Measurements from ENCODE around the gene C6orf136. TPM values are rescaled to one million over a fixed set of nuclear protein-coding genes. Genes with fewer than 3 reads are reported as not detected.
A peak's percentile ranks its signal among the peaks of the same experiment; 100 is the strongest.
"Not testable (repeated sequence)": the region's sequence is repeated elsewhere in the genome, so short reads cannot be mapped to it uniquely, and the experiment has no call there.

Gene C6orf136
- total RNA-seq: 10 to 100 TPM; 71.3 to 83.3 TPM

GRCh38 chr6:30646450-30647241, at the start of gene C6orf136:
Gene C6orf136 (plus strand): TSS chr6:30647133. CDS start chr6:30647232, 99 bp downstream.
- DNase-seq: peak; percentile 92
- intact Hi-C loops (cut with DNase I): no loop called here
- H3K4me1 ChIP-seq: peaks cover 10% of the 10 kb centered on the region
- H3K27me3 ChIP-seq: no peaks in the 10 kb centered on the region
- H3K4me3 ChIP-seq: peak within 1 kb of the TSS; percentile 90
- no peak for TF ChIP-seq CTCF (IDR thresholded peaks at IDR 0.05)
- peaks cover 4% of the 10 kb centered on the region for H3K36me3 ChIP-seq
- no peaks in the 10 kb centered on the region for H3K9me3 ChIP-seq
- peak within 1 kb of the TSS; percentile 95 to 99 for H3K9ac ChIP-seq (ENCODE audit: low read depth in 2 of 2, low read length in 2 of 2)
- peak within 1 kb of the TSS; percentile 98 for H3K27ac ChIP-seq

GRCh38 chr6:30597315-30598144, 49.4 kb upstream of the C6orf136 start:
- intact Hi-C loops (cut with DNase I): loop anchor here (5.0 kb wide), 1 partner anchor 115 kb away; no protein-coding TSS in a partner anchor

GRCh38 chr6:30598912-30599624, 47.9 kb upstream of the C6orf136 start:
- no peaks in the 10 kb centered on the region for H3K9me3 ChIP-seq
- intact Hi-C loops (cut with DNase I): loop anchor here (5.0 kb wide), 1 partner anchor 117 kb away; no protein-coding TSS in a partner anchor
- no peak for TF ChIP-seq CTCF (IDR thresholded peaks at IDR 0.05)
- H3K4me1 ChIP-seq: no peaks in the 10 kb centered on the region
- no peaks in the 10 kb centered on the region for H3K27me3 ChIP-seq
- no peak overlapping the region for H3K9ac ChIP-seq (ENCODE audit: low read depth in 2 of 2, low read length in 2 of 2)
- H3K27ac ChIP-seq: no peak overlapping the region
- DNase-seq: no peak
- H3K36me3 ChIP-seq: peaks cover 16% of the 10 kb centered on the region
- H3K4me3 ChIP-seq: no peak overlapping the region

More at GRCh38 chr6:30597315-30598144, 49.4 kb upstream of the C6orf136 start:
- not testable (repeated sequence) for H3K9me3 ChIP-seq, H3K4me3 ChIP-seq, H3K4me1 ChIP-seq, H3K36me3 ChIP-seq, H3K27me3 ChIP-seq, H3K27ac ChIP-seq
- peak overlapping the region in 1 of 2 donors; percentile 12 for H3K9ac ChIP-seq (ENCODE audit: low read depth in 2 of 2, low read length in 2 of 2)
- peak; percentile 89 for DNase-seq
- TF ChIP-seq CTCF (IDR thresholded peaks at IDR 0.05): peak; percentile 77

- H3K4me1 ChIP-seq: no peaks in the 10 kb centered on the region
- no peak overlapping the region for H3K4me3 ChIP-seq
- no peaks in the 10 kb centered on the region for H3K27me3 ChIP-seq
- no peaks in the 10 kb centered on the region for H3K9me3 ChIP-seq
- no peak for DNase-seq
- TF ChIP-seq CTCF (IDR thresholded peaks at IDR 0.05): no peak
- peaks cover 23% of the 10 kb centered on the region for H3K36me3 ChIP-seq
- no peak overlapping the region for H3K27ac ChIP-seq
- no peak overlapping the region for H3K9ac ChIP-seq (ENCODE audit: low read depth in 2 of 2, low read length in 2 of 2)
- intact Hi-C loops (cut with DNase I): loop anchor here (5.0 kb wide), 2 partner anchors 52 to 117 kb away; no protein-coding TSS in a partner anchor
These were observed 47.2 kb upstream of the C6orf136 start for GRCh38 chr6:30599625-30600324.

All from colonic mucosa (tissue), 4 donors.